Measurements from ENCODE around the gene TMEM63C.
"Not testable (repeated sequence)": the region's sequence is repeated elsewhere in the genome, so short reads cannot be mapped to it uniquely, and the experiment has no call there.

The TMEM63C gene

DNA sequence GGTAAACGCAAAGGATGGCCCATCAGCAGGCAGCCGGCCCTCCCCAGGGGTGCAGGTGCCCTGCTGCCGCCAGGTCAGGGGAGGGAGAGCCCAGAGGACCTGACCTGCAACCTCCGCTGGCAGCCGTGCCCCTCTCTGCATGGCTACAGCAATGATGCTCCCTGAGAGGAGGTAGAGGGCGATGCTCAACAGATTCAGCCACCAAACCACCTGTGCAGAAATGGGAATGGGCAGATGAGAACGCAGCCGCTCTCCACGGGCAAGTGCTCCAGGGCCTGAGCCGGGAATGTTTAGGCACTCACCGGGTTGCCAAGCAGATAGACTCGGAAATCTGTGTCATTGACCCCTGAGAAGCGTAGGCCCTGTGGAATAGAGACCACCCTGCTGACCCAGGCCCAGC, 98.1 kb downstream of the TMEM63C start:
- DNase-seq: no peak

DNA sequence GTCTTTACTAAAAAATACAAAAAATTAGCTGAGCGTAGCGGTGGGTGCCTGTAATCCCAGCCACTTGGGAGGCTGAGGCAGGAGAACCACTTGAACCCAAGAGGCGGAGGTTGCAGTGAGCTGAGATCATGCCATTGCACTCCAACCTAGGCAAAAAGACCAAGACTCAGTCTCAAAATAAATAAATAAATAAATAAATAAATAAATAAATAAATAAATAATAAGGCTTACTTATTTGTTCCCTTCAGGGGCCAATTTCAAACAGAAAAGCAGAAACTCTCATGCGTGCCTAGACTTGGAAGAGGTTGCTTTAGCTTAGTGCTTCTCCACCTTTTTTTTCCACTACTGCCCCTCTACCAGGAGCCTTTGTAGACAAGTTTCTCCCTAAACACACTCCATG, 99.3 kb downstream of the TMEM63C start:
- DNase-seq: not testable (repeated sequence)

DNA sequence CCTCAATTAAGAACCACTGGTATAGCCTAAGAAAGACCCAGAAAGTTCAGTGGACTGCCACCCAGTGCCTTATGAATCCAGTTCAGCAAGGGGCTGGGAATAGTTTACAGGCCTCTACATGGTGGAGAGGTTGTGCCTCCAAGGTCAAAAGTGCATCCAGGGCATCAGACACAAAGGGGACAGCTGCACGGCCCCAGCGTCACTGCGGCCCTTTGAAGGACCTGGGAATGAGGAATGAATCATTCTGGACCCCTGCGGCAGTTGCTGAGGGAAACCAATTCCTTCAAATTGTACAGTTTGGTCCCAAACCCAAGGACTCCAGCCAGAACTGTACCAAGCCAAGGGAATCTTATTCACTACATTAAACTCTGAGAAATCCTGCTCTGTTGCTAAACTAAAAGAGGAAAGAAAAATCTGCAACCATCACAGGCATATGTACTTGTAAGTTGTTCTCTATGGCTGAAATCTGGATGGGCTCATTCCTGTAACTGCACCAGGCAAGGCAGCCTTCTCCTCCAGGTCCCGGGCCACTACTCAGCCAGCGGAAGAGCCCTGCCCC, 100.3 kb downstream of the TMEM63C start:
- no peak for DNase-seq

DNA sequence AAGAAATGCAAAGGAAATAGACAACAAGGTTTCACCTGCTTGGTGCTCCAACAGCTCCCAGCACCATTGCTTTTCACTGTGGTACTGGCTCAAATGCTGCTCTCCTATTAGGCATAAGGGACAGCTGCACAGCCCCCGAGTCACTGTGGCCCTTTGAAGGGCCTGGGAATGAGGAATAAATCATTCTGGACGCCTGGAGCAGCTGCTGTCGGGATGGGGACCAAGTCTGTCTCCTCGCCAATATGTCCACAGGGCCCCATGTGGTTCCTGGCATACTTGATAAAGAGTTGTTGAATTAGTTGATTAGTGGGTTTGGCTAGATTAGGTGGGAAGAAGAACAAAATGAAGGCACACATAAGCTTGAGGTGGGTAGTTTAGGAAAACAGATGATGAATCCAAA, 102.5 kb downstream of the TMEM63C start:
- no peak for DNase-seq

DNA sequence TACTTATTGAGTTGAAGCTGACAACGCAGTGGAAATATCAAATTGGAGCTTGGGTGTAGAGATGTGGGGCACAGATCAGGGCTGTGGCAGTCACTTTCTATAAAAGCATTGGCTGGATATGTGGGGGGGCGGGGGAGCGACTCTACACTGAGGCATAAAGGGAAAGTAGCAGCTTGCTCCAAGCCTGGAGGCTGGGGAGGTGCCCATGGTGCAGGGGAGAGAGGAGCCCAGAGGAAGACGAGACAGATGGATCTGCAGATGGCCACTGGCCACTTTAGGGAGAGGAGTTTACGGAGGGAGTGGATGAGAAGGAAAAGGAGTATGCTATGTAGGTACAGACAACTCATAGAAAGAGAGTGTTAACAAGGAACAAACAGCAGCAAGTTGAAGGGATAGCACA, 102.9 kb downstream of the TMEM63C start:
- no peak for DNase-seq

DNA sequence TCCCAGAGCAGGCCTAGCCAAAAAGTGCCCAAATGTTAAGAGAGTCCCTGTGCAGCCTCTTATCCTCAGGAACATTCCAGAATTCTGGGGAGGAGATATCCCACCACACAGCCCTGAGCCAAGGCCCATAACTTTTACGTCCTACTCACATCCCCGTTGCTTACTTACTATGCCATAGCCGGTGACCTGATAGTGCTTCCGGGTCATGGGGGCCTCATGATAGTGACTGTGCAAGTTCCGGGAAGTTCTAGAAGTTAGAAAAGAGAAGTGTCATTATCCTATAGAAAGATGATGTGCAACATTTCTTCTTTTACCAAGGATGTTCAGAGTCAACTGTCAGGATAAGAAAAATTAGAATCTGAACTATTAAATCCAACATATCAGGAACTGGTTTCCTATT, 105.0 kb downstream of the TMEM63C start:
- no peak for DNase-seq

DNA sequence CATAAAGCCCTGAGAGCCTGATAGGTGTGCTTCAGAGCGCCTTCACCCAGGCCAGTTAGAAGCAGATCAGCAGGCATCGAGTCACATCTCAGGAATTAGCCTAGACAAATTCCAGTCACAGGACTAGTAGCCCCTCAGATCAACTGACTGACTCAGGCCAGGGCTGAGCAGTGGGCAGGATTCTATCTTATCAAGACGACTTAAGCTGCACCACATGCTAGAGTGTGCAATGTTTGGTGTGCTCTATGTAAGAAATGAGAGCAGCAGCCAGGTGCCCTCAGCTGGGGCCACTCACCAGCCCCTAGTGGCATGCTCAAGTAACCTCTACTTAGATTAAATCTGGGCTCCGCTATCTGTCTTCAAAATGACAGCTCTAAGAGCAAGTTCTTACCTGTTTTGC, 109.1 kb downstream of the TMEM63C start:
- DNase-seq: peak; percentile 25

DNA sequence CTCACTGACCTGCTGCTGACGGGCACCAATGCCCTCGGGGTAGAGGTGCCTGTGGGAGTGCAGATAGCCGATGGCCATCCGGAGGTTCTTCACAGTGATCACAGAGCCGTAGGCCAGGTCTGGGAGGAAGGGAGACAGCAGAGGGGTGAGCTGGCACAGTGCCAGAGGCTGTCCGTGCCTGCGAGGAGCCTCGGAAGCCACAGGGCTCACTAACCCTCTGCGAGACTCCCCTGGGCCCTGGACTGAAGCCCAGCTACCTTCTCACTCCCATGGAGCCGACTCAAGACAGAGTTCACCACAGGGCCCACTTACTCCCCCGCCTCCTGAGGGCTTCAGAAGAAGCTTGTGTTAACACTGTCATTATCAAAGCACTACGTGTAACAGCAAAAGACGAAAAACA, 114.6 kb downstream of the TMEM63C start:
- no peak for DNase-seq

DNA sequence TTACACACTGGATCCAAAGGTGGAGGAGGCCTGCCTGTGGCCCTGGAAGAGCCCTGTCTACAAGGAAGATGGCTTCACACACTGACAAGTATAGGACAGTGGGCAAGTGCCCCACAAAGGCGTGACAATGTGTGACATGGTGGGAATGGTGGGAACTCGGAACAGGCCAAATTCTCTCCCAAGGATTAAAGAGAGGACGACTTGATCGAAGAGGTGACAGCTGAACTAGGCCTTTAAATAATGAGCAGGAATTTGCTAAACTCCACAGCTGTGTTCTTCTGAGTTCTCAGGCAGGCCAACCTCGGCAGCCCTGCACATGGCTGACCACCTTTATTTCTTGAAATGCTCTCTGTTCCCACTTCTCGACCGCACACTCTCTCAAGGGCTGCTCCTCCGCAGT, 115.3 kb downstream of the TMEM63C start:
- DNase-seq: no peak

DNA sequence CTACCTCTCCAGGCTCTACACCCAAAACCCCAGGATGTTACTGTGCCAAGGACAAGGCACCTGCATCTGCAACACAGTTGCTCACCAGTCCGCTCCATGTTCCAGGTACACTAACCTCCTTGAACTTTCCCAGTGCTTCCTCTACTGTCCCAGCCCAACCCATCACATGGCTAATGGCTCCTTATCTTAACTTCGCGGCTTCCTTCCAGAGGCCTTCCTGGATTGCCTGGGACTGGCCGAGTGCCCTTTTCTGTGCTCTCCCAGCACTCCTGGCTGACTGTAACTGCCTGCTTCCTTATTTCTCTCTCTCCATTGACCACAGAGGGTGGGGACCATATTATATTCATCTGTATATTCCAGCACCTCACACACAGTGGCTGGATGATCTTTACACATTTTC, 118.2 kb downstream of the TMEM63C start:
- DNase-seq: no peak

DNA sequence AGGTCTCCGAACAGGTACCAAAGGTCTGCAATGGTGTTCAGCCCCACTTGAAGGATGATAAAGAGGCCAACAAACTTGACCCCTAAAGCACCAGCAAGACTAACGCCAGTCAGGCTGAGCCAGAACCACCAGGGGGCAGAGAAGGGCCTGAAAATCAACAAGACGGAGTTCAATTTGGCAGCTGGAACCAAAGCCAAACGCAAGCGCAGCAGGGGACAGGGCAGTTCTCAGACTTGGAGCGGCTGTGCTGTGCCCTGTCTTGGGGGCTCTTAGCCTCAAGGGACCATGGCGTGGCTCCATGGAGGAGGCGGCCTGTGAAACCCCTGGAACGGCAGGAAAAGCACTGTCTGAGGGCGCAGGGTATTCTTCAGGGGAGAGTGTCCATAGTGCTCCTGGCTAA, 119.5 kb downstream of the TMEM63C start:
- DNase-seq: peak; percentile 72

DNA sequence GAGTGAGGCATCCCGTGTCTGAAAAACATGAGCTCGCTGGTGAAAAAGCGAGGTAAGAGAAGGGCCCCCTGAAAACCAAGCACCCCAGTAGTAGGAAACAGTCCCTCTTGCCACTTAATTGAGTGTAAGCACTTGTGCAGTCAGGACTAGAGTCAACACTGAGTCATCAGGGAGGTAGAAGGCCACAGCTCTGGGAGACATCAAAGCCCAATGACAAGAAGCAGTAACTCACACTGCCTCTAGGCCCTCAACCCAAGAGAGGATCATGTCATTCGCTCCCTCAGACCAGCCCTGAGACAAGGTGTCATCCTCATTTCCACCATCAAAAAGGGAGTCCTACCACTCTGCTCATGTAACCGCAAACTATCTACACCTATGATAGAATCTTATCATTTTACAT, 121.3 kb downstream of the TMEM63C start:
- DNase-seq: peak; percentile 40

DNA sequence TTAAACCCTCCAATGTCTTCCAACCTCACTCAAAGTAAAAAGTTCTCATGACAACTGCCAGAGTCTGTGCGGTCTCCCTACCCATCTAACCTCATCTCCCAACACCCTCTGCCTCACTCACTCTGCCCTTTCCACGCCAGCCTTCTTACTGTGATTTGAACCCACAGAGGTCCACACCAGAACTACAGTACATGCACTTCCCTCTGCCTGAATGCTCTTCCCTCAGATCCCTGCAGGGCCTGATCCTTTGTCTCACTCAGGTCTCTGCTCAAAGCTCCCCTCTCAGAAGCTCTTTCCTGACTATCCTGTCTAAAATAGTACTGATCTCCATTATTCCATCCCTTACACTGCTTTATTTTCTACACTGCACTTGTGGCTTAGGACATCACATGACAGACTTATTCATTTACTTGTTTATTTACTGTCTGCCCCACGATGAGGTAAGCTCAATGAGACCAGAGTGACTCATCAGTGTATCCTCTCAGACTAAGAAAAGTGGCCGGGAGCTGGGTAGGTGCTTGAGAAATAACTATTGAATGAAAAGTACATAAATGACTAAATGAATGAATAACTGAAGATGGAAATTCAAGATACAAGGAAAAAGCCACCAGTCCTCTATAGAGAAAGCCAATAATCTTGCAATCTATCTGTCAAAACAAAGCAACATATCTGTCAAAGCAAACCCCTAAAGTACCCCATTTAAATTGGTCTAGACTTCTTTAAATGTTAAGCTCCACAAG, 122.0 kb downstream of the TMEM63C start:
- DNase-seq: peak; percentile 89

DNA sequence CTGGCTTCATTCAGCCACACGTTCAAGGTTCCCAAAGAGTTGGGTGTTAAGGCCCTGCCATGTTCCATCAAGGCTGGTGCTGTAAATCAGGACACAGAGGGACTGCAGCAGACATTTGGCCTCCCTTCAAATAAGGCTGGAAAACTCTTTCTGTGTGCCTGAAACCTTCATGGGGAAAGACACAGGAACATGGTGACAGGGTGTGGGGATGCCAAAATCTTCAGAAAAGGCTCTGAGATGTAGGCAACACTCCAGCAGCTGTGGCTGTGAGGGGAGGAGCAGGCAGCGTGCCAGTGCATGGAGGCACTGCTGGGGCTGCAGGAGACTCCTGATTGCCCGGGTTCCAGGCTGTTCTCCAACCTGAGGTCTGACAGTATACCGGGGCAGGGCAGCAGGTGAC, 124.1 kb downstream of the TMEM63C start:
- no peak for DNase-seq

DNA sequence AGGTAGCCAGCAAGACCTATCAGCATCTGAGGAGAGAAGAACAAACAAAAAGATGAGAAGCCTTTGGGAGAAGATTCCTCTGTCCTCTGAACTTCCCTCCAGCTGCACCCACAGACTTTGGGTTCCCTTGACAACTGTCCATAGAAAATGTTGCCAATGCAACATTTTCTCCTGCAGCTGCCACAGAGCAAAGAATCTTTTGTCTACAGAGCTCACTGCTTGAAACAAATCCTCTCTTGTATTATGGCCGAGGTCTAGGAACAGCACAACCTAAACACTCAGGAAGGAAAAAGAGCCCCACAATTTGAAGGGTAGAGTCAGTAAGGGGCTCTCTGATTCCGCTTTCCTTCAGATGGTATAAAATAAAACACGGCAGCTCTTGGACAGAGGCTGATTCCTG, 124.8 kb downstream of the TMEM63C start:
- no peak for DNase-seq

DNA sequence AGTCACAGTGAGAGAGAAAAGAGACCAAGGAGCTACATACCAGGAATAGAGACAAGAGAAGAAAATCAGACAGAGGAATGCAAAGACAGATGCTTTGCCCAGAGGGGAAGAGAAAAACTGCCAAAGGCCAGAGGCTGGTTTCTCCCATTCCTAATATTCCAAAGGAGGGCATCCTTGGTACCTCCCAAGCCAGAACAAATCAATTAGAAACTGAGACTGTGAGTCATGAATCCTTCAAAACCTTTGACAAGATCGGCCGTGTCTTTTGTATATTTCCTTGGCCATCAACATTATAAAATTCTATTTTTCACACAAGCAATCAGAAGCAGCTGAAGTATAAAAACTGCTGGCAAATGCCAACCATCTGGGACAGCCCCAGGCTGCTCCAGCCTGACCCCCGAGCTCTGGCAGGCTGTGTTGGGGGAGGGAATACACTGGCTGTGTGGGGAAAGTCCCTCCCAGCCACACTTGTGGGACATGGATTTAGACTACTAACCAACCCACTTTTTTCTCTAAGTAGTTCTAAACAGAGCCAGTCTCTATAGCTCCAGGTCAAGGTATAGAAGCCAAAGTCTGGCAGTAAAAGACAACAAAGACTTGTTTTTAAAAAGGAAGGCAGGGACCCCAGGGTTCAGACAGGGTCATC, 125.4 kb downstream of the TMEM63C start:
- DNase-seq: peak; percentile 35
